GM20431 (cell line): ENCODE data around the gene PXDN.
"Not testable (repeated sequence)": the region's sequence is repeated elsewhere in the genome, so short reads cannot be mapped to it uniquely, and the experiment has no call there.

Source experiments
- in situ Hi-C: fragments of 300-500 bp; cut with MseI, MboI; formaldehyde crosslinking; loops from one replicate; pipeline ENCODE4 v1.15.0; 2020; ENCODE audit warnings: low sequenced_read_pairs; ENCODE audit not compliant: unreplicated experiment

PXDN gene

DNA sequence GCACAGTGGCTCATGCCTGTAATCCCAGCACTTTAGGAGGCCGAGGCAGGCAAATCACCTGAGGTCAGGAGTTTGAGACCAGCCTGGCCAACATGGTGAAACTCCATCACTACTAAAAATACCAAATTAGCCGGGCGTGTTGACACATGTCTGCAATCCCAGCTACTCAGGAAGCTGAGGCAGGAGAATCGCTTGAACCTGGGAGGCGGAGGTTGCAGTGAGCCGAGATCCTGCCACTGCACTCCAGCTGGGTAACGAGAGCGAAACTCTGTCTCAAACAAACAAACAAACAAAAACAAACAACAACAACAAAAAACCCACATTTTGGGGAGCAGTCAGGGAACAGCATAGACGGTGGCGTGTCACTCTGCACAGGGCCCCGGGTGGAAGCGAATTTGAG, 12.8 kb upstream of the PXDN start:
- in situ Hi-C loops, result not testable (repeated sequence)

DNA sequence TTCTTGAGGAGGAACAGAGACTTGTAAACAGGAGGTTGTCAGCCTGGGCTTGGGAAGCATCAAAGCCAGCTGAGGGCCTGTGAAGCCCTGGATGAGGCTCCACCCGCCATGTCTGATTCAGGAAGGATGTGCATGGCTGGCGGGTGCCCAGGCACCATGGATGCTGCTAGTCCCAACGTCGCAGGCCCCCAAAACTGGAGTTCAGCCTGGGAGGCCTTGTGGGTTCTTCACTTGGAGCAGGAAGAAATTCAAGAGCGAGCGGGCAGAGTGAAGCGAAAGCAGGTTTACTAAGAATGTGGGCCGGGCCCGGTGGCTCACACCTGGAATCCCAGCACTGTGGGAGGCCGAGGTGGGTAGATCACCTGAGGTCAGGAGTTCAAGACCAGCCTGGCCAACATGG, 12.1 kb upstream of the PXDN start:
- in situ Hi-C loops, result no loop called here

DNA sequence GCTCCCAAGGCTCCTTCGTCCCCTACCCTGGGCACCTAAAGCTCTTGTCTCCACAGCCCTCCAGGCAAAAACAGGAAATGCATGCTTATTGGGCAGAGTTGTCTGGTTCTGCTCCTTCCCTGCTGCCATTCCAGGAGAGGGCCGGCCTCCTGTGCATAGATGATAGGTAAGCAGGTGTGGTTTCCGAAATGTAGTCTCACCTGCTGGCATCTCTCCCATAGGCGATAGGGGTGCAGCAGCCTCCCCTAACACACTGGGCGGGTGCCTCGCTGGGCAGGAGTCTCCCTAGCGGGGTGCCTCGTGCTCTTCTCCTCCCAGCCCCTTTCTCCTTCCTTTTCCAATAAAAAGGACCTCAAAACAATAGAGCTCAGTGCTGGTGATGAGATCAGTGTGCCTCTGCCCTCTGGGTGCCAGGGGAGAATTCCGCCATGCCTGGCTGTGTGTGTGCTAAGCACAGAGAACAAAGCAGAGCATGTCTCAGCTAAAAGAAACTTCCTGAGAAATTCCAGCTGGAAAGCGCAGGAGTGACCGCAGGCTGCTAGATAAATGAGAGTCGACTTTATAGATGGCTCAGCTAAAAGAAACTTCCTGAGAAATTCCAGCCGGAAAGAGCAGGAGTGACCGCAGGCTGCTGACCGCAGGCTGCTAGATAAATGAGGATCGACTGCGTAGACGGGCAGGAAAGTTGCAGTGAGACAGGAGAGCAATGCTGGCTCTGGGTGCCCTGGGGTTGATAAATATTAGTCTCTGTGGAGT, 11.3 kb upstream of the PXDN start:
- in situ Hi-C loops, result no loop called here

DNA sequence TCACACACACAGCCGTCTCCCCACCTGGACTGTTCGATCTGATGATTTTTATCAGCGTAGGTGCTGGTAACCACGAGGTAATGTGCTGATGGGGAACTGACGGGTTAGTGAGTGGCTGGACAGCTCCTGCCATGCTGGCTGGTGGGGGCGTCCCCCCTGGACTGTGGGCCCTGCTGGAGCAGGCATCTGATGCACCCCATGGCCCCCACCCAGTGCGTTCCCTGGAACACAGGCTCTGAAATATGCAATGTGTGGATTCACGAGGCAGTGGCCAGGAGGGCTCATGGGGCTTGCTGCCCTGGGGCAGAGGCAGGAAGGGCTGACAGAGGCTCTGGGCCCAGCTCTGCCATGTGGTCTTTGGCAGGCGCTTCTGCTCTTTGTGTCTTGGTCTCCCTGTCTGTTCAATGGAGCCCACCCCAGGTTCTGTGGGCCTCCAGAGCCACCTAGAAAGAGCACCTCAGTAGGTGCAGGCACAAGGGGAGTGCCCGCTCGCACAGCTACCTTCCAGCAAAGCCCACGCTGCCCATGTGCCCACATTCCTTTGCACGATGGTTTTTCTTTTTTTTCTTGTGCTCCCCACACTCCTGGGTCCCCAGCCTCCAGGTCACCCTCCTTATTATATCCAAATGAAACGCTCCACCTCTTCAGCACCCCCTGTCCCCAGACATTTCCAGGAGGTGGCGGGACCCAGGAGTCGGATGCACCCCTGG, 10.3 kb upstream of the PXDN start:
- in situ Hi-C loops, result no loop called here

DNA sequence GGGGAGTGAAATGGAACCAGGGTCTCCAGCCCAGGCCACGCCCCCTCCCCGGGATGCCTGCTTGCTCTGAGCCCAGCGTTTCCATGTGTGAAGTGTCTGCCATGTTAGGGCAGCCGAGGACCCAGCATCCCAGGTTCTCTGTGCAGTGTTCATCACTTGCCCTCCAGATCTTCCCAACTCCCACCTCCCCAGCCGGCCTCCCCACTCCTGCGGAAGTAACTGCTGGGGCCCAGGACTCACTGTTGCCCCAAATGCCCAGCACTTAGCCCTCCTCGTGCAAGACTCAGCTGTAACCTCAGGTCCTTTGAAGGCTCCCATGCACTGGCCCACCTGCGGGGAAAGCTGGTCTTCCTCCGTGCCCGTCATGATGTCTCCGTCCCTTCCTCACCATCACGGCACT, 9.7 kb upstream of the PXDN start:
- in situ Hi-C loops, result no loop called here

DNA sequence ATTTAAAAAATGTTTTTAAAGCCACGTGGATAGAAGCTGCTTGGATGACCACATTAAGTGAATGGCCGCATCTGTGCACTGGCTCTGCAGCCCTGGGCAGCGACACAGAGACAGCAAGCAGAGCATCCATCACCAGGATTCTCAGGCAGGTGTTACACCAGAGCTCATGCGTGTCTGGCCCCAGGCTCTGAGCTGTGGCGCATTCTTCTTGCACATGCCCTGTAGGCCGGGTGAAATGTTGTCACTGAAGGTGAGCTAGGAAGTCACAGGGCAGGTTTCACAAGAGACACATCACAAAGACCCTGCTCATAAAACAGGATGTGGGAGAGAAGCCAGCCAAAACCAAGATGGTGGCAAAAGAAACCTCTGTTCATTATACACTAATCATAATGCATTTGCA, 8.4 kb upstream of the PXDN start:
- in situ Hi-C loops, result no loop called here

DNA sequence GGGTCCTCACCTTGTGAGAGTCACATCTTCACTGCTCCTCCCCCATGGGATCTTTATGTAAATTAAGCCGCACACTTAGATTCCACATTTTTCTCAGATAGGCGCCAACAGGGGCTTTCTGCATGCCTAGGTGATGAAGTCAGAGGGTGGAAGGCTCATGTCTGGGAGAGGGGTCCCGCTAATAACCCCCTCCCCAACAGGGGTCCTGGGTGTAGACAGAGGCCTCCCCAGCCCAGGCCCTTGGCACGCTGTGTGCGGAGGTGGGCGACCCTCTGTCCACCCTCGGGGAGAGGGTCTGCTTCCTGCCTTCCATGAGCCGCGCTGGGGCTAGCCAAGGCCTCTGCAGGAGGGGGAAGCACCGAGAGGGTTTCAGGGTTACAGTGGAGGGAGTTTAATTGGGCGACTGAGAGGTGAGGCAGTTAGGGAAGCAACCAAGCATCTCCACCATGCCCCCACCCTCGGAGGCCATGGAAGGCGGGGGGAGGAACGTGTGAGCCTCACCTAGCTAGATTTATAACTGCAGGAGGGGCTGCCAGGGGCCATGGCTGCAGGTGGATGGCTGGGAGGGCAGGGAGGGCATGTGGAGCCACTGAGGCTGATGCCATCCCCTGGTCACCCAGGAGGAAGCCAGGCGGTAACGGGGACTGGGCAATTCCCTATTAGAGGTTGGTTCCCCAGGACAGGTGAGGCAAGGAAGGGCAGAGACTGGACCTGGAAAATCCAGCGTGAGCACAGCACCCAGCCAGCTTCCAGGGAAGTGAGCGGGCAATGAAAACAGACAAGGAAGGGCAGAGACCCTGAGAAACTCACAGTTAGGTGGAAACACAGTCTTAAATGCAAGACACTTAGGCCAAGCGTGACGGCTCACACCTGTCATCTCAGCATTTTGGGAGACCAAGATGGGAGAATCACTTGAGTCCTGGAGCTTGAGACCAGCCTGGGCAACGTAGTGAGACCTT, 7.7 kb upstream of the PXDN start:
- in situ Hi-C loops, result no loop called here

DNA sequence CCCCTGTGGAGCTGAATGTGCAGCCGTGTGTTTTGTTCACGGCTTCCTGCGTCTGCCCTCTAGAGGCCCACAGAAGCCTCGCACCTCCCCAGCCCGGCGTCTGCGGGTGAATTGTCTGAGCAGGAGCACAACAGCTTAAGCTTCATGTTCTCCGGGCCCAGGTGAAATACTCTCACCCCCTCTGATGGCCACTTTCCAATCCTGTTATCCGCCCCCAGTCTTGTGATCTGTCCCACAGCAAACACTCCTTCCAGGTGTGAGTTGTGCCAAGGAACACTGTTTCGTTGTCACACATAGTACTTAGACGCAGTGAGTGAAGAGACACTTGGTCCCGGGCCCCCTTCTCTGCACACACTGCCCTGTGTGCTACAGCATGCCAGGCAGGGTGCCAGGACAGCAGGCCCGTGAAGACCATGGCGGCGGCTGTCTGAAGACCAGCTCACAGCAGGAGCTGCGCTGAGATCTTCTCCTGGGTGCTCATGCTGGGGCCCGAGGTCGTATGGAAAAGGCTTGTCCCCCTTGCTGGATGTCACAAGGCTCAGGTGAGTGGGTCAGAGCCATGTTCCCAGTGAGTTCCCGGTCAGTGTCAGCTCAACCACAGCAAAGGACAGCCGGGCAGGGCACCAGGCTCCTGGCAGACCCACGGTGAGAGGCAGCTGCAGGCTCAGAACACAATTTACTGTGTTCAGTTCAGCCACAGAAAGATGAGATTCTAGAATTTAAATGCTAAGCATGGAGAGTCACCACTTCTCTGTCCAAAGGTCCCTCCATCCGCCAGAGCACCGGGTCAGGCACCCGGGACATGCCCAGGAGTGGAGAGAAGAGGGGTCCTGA, 6.8 kb upstream of the PXDN start:
- in situ Hi-C loops, result no loop called here

DNA sequence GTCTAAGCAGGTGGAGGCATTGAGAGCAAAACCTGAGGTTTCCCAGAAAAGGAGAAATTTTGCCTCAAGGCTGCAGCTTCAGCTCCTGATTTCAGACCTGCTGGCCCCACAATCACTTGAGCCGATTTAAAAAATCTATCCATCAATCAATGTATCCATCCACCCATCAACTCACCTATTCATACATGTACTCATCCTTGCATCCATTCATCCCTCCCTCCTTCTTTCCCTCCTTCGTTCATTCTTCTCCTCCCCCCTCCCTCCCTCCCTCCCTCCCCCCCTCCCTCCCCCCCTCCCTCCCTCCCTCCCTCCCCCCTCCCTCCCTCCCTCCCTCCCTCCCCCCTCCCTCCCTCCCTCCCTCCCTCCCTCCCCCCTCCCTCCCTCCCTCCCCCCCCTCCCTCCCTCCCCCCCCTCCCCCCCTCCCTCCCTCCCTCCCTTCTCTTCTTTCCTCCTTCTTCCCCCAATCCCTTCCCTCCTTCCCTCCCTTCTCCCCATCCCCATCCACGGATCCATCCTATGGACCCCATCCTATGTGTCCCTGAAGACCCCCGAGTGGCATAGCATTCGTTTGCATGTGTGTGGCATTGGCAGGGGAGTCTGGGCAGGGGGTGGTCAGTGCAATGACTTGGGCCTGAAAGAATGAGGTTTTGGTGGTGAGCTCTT, 6.1 kb upstream of the PXDN start:
- in situ Hi-C loops, result no loop called here

DNA sequence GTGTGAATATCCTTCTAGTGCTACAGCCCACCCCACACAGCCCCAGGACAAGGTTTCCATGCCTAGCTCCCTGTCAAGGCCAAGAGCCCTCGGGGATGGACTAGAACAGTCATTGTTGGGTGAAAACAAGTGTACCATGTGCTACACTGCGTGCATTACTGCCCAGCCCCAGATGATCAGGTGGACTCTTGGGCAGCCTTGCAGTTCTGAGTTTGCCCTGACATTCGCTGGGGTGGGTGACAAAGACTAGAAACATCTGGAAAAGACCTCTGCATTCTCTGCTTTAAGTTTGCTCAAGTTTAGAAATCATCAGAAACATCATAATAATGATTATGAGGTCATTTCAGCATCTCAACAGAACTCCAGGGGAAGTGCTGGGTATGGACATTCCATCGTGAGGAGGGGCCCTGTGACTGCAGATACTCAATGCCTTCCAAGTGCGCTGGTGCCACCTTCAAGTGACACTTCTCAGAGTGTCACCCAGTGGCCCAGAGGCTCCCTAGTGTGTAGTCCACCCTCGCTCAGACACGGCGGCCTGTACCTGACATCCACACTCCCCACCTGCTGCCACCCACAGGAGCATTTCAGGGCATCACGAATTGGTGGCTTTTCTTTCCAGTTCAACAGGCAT, 5.3 kb upstream of the PXDN start:
- in situ Hi-C loops, result no loop called here

DNA sequence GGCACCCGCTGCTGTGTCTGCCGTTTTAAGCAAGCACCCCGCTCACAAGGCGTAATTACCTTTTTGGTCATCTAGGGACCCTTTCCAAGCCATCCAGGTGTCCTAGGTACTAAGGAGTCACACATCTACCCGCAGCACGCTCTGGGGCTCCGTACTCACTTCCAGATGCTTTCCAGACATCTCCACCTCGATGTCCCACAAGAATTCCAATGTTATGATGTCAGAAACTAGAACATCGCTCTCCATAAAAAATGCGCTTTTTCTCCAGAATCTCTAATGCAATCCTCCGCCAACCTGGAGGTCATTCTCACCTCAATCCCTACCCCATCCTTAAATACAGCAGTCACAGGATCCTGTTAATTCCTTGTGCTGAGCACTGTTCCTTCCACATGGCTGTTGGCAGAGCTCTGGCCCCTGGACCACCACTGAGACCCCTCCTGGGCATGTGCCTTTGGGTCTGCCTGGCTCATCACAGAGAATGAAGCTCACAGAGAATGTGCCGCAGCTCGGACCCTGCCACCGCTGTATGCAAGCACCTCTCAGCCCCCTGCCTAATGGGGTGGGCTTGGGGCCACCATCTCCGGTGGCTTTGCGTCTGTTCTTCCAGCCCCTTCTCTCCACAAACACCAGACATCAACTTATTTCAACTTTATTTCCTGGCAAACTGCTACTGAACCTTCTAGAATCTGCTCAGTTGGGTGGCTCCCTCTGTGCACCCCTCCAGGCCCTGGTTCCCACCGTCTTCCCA, 4.6 kb upstream of the PXDN start:
- in situ Hi-C loops, result no loop called here

DNA sequence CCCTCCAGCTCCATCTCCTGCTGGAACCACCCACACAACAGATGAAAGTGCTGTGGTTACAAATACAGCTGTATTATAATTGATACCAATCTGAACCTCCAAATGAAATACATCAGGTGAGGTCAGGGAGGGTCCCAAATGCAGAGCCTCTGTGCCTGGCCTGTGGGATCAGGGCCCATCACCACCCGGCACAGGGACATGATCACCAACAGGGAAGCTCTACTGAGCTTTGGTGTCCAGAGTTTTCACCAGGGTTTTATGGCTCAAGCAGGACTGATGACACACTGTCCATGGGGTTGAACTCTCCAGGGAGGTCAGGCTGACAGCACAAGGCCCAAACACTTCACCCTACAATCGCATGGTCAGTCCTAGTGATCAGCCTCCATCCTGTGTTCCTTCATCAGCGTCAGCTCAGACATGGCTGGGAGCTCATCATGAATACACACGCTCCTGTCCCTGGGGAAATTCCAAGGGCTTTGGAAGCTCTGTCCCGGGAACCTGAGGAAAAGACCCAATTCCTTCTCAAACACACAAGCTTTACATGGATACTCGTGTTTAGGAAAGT, 3.9 kb upstream of the PXDN start:
- in situ Hi-C loops, result no loop called here

DNA sequence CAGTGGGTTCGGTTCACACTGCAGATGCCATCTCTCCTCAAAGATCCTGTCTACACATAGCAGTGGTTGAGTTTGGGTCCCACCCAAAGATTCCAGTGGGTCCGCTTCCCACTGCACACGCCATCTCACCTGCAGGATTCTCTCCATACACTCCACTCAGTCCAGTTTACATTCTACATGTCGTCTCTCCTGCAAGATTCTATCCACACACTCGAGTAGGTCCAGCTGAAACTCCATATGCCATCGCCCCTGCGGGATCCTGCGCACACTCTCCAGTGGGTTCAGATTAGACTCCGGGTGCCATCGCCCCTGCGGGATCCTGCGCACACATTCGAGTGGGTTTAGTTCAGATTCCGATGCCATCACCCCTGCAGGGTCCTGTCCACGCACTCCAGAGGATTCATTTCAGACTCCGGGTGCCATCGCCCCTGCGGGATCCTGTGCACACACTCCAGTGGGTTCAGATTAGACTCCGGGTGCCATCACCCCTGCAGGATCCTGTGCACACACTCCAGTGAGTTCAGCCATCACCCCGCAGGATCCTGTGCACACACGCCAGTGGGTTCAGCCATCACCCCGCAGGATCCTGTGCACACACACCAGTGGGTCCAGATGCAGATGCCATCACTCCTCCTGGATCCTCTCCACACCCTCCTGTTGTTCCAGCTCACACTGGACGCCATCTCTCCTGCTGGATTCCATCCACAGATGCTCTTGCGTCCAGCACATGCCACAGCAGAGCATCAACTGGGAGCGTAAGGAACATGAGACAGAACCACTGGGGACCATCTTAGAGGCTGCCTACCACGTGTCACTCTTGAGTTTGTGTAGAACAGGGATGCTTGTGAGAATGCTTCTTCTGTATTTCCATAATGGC, 3.0 kb upstream of the PXDN start:
- in situ Hi-C loops, result no loop called here

DNA sequence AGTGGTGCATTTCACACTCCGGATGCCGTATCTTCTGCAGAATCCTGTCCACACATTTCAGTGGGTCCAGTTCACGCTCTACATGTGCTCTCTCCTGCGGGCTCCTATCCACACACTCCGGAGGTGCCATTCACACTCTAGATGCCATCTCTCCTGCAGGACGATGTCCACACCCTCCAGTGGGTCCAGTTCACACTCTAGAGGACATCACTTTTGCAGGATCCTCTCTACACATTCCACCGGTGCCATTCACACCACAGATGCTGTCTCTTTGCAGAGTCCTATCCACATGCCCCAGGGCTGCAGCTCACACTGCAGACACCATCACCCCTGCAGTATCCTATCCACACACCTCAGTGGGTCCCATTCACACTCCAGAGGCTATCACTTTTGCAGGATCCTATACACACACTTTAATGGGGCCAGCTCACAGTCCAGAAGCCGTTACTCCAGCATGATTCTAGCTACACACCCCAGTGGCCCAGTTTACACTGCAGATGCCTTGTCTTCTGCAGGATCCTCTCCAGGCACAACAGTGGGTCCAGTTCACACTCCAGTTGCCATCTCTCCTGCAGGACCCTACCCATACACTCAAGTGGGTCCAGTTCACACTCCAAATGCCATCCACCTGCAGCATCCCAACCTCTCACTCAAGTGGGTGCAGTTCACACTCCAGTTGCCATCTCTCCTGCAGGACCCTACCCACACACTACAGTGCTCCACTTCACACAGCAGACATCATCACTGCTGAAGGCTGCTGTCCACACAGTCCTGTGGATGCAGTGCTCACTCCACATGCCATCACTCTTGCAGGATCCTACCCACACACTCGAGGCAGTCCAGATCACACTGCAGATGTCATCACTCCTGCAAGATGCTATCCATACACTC, 2.1 kb upstream of the PXDN start:
- in situ Hi-C loops, result no loop called here

DNA sequence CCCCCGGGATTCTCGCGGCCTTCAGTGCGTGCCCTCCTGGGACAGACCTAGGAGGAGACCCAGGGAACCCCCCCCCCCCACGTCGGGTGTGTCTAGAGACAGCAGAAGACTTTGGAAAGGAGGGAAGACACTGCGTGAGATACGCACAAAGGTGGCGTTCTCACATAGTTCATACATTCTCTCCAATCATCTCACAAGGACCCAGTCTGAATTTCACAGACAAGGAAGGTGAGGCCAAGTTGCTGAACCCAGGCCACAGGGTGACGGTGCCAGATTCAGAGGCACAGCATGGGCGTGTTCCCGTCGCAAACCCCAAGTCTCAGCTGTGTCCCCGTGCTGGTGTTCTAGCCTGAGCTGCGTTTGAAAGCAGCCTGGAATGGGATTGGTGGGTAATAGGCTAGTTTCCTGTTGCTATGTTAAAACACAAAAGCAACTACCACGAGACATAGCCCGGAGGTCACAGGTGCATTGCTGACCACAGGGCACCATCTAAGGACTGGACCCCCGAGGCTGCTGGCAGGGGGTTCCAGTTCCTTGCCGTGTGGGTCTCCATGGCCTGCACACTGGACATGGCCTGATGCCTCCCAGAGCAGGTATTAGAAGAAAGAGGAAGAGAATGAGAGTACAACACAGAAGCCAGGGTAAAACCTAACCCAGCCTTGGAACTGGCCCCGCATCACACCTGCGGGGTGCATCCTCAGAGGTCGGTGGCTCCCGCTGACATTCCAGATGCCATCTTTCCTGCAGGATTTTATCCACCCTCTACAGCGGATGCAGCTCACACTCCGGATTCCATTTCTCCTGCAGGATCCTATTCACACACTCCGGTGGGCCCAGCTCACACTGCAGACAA, 1.1 kb upstream of the PXDN start:
- in situ Hi-C loops, result no loop called here
